Measurements from ENCODE around the gene THADA. TPM values are rescaled to one million over a fixed set of nuclear protein-coding genes. Genes with fewer than 3 reads are reported as not detected.

The THADA gene
- total and polyA plus RNA-seq, 7 donors, result 4.4 to 35.2 (median 20.2) TPM

- 79 to 82% methylated on average over 7 of the region's 7 CpGs for WGBS, 2 donors
- intact Hi-C loops (cut with DNase I), result loop anchor here (5.0 kb wide), 1 partner anchor 122 kb away; no protein-coding TSS in a partner anchor
Measured at GRCh38 chr2:43464590-43464989, 131.2 kb downstream of the THADA start.

GRCh38 chr2:43462866-43463641 is 132.8 kb downstream of the THADA start:
- H3K4me3 ChIP-seq, result no peak overlapping the region
- H3K27me3 ChIP-seq, result no peaks in the 10 kb centered on the region
- 16 to 61% methylated on average over 4 of the region's 4 CpGs for WGBS, 2 donors
- peaks cover 0 to 90% (median 74%) of the 10 kb centered on the region in 4 donors for H3K4me1 ChIP-seq
- TF ChIP-seq POLR2A (IDR thresholded peaks at IDR 0.05) (no peak), EP300 (IDR thresholded peaks at IDR 0.05) (no peak), POLR2AphosphoS5 (IDR thresholded peaks at IDR 0.05) (no peak)
- TF ChIP-seq, protein P1, sequence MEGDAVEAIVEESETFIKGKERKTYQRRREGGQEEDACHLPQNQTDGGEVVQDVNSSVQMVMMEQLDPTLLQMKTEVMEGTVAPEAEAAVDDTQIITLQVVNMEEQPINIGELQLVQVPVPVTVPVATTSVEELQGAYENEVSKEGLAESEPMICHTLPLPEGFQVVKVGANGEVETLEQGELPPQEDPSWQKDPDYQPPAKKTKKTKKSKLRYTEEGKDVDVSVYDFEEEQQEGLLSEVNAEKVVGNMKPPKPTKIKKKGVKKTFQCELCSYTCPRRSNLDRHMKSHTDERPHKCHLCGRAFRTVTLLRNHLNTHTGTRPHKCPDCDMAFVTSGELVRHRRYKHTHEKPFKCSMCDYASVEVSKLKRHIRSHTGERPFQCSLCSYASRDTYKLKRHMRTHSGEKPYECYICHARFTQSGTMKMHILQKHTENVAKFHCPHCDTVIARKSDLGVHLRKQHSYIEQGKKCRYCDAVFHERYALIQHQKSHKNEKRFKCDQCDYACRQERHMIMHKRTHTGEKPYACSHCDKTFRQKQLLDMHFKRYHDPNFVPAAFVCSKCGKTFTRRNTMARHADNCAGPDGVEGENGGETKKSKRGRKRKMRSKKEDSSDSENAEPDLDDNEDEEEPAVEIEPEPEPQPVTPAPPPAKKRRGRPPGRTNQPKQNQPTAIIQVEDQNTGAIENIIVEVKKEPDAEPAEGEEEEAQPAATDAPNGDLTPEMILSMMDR (IDR thresholded peaks at IDR 0.05), result no peak
- H3K9me3 ChIP-seq, result no peaks in the 10 kb centered on the region
- intact Hi-C loops (cut with DNase I), result loop anchor here (5.0 kb wide), 1 partner anchor 121 kb away; no protein-coding TSS in a partner anchor
- DNase-seq, result no peak
- no peaks in the 10 kb centered on the region for H3K36me3 ChIP-seq
- peak overlapping the region; percentile 59 to 71 (median 70) for H3K27ac ChIP-seq

More at GRCh38 chr2:43464590-43464989, 131.2 kb downstream of the THADA start:
- no peaks in the 10 kb centered on the region for H3K27me3 ChIP-seq
- DNase-seq, result peak; percentile 84
- H3K36me3 ChIP-seq, result no peaks in the 10 kb centered on the region
- H3K4me3 ChIP-seq, result no peak overlapping the region
- H3K27ac ChIP-seq, result peak overlapping the region; percentile 59 to 71 (median 70)
- no peaks in the 10 kb centered on the region for H3K9me3 ChIP-seq
- peaks cover 0 to 92% (median 73%) of the 10 kb centered on the region in 4 donors for H3K4me1 ChIP-seq
- TF ChIP-seq EP300 (IDR thresholded peaks at IDR 0.05) (peak in 1 of 4 donors; percentile 6), POLR2A (IDR thresholded peaks at IDR 0.05) (no peak), POLR2AphosphoS5 (IDR thresholded peaks at IDR 0.05) (peak in 1 of 4 donors; percentile 55)
- TF ChIP-seq, protein P1 (IDR thresholded peaks at IDR 0.05), result no peak

DNA sequence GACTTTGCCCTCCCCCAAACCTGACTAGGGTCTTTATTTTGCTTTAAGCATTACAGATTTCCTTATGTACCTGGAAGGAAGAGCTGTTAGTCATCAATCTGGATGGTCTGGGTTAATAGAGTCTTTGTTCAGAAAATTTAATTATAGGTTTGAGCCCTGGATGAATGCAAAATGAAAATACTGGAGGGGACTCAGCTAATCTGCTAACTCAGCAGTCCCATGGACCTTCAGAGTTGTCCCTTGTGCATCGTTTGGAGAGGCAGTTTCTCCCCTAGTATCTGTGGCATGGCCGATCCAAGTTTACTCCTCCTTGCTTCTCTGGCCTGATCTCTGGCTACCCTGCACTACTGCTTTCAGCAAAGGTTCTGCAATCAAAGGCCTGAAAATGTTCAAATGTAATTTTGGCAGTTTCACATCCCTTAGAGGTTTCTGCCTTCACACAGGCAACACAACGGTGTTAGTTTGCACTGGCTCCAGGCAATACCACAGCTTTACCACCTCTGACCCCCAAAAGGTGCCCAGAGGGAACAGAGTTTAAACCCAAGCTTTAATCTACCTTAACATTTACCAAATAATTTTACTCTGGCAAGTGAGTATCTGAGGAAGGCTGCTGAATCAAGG is 134.3 kb downstream of the THADA start:
- Histone ChIP-seq H3K4me1 (peaks cover 0 to 93% (median 77%) of the 10 kb centered on the region in 4 donors), H3K4me3 (no peak overlapping the region), H3K36me3 (no peaks in the 10 kb centered on the region), H3K9me3 (no peaks in the 10 kb centered on the region), H3K27me3 (no peaks in the 10 kb centered on the region), H3K27ac (peak overlapping the region; percentile 7 to 71 (median 64))
- TF ChIP-seq POLR2AphosphoS5 (IDR thresholded peaks at IDR 0.05) (no peak), POLR2A (IDR thresholded peaks at IDR 0.05) (no peak), EP300 (IDR thresholded peaks at IDR 0.05) (no peak)
- TF ChIP-seq, protein P1 (IDR thresholded peaks at IDR 0.05), result no peak
- intact Hi-C loops (cut with DNase I), result loop anchor here (5.0 kb wide), 1 partner anchor 119 kb away; no protein-coding TSS in a partner anchor
- WGBS, 2 donors, result 65 to 88% methylated on average over 3 of the region's 3 CpGs
- no peak for DNase-seq

GRCh38 chr2:43460611-43461365 is 135.1 kb downstream of the THADA start:
- Histone ChIP-seq H3K9me3 (no peaks in the 10 kb centered on the region), H3K4me3 (no peak overlapping the region), H3K27ac (peak overlapping the region; percentile 7 to 71 (median 64)), H3K36me3 (no peaks in the 10 kb centered on the region), H3K4me1 (peaks cover 0 to 97% (median 82%) of the 10 kb centered on the region in 4 donors), H3K27me3 (no peaks in the 10 kb centered on the region)
- intact Hi-C loops (cut with DNase I), result loop anchor here (5.0 kb wide), 1 partner anchor 118 kb away; no protein-coding TSS in a partner anchor
- TF ChIP-seq POLR2A (IDR thresholded peaks at IDR 0.05), result no peak
- TF ChIP-seq, protein P1 (IDR thresholded peaks at IDR 0.05), result no peak
- no peak for TF ChIP-seq POLR2AphosphoS5 (IDR thresholded peaks at IDR 0.05)
- TF ChIP-seq EP300 (IDR thresholded peaks at IDR 0.05), result no peak
- DNase-seq, result no peak
- 85 to 86% methylated on average over 4 of the region's 4 CpGs for WGBS, 2 donors
